ENCODE measurements around the gene TAS2R14. TPM values are rescaled to one million over a fixed set of nuclear protein-coding genes. Genes with fewer than 3 reads are reported as not detected.

The TAS2R14 gene, protein sequence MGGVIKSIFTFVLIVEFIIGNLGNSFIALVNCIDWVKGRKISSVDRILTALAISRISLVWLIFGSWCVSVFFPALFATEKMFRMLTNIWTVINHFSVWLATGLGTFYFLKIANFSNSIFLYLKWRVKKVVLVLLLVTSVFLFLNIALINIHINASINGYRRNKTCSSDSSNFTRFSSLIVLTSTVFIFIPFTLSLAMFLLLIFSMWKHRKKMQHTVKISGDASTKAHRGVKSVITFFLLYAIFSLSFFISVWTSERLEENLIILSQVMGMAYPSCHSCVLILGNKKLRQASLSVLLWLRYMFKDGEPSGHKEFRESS
- total RNA-seq (2014; rRNA removed; shearing (Covaris generic)): 1.3 and 2.9 TPM in 2 replicates

DNA sequence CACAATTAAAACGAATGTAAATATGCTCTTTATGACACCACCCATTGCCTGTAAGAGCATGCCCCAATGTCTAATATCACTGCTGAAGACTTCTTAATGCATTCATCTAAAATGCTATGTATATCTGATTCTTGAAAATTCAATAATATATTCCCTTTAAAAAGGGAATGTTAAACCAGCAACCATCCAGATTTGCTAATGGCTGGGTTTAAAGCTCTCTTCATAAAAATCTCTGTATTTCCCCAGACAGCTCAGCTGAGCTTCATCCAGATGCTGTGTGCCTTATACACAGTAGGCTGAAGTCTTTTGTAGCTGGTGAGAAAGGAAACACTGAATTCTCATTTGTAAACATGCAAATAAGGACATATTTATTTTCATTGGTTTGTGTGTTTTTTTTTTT is at the start of gene TAS2R14:
Gene TAS2R14, minus strand, starts transcription at position 101 of the 400 bp plus-strand sequence. Its CDS starts 56 bp downstream, at position 45.
- H3K27me3 ChIP-seq (replicated peaks): no peaks in the 10 kb centered on the region
- H3K36me3 ChIP-seq: no peaks in the 10 kb centered on the region
- peaks cover 4% of the 10 kb centered on the region; the same call in 1 of the 2 replicates for H3K4me1 ChIP-seq (replicated peaks)
- H3K9me3 ChIP-seq (replicated peaks): no peaks in the 10 kb centered on the region
- no peak within 1 kb of the TSS for H3K4me3 ChIP-seq
- no peak for DNase-seq (ENCODE audit: low read depth in 1 of 2, low spot score in 2 of 2)
- no peak within 1 kb of the TSS for H3K27ac ChIP-seq

DNA sequence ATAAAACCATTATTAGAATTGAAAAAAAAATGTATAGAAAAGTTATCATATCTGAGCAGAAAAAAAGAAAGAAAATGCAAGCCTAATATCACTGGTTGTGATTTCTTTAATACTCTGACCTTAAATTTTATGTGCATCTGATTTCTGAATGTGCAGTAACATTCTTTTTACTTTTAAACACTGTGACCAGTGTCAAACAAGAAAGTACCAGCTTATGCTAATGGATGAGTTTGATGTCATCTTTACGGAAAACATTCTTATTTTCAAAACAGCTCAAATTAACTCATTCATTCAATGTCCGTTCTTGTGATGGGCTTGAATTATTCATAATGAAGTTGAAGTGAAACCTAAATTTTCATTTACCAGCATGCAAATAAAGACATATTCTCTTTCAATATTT is 47.7 kb upstream of the TAS2R14 start, which contains the start of gene TAS2R50:
Gene TAS2R50, minus strand, starts transcription at position 101 of the 400 bp plus-strand sequence. Its CDS starts 52 bp downstream, at position 49.
- DNase-seq (ENCODE audit: low read depth in 1 of 2, low spot score in 2 of 2): no peak
- H3K36me3 ChIP-seq: no peaks in the 10 kb centered on the region
- no peak within 1 kb of the TSS for H3K4me3 ChIP-seq
- H3K27ac ChIP-seq: no peak within 1 kb of the TSS
- H3K27me3 ChIP-seq (replicated peaks): no peaks in the 10 kb centered on the region
- no peaks in the 10 kb centered on the region for H3K4me1 ChIP-seq (replicated peaks)
- H3K9me3 ChIP-seq (replicated peaks): peaks cover 3% of the 10 kb centered on the region; the same call in 1 of the 2 replicates

DNA sequence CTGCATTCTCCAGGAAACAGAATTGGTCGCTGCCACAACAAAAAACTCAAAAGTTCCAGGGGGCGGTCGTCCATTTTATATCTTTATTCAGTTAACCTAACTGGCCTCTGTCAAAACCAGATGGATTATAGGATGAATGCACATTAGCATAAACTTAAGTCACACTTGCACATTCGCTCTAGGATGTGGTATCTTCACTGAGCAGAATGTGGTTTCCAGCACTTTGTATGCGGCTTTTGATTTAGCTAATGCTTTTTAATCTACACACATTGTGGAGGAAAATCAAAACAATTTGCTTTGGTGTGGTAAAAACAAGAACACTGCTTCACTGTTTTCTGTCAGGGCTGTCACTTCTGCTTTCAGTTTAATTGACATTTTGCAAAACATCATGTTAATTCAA is 43.2 kb upstream of the TAS2R14 start:
- Histone ChIP-seq H3K27ac (no peak overlapping the region), H3K36me3 (no peaks in the 10 kb centered on the region), H3K4me3 (no peak overlapping the region), H3K27me3 (replicated peaks) (no peaks in the 10 kb centered on the region), H3K9me3 (replicated peaks) (no peaks in the 10 kb centered on the region), H3K4me1 (replicated peaks) (no peaks in the 10 kb centered on the region)
- DNase-seq (ENCODE audit: low read depth in 1 of 2, low spot score in 2 of 2): no peak

DNA sequence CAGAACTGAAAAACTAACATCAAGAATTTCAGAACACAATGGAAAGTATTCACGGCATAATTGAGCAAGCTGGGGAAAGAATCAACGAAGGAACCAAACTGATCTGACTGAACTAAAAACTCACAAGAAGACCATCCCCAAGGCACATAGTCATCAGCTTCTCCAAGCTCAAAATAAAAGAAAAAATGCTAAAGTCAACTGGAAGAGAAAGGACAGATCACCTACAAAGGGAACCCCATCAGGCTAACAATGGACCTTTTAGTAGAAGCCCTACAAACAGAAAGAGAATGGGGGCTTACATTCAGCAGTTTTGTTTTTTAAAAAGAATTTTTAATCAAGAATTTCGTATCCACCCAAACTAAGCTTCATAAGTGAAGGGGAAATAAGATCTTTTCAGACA is 35.9 kb upstream of the TAS2R14 start:
- no peak overlapping the region for H3K27ac ChIP-seq
- H3K9me3 ChIP-seq (replicated peaks): no peaks in the 10 kb centered on the region
- no peaks in the 10 kb centered on the region for H3K27me3 ChIP-seq (replicated peaks)
- no peak for DNase-seq (ENCODE audit: low read depth in 1 of 2, low spot score in 2 of 2)
- H3K4me3 ChIP-seq: no peak overlapping the region
- no peaks in the 10 kb centered on the region for H3K4me1 ChIP-seq (replicated peaks)
- peaks cover 3% of the 10 kb centered on the region; the same call in 1 of the 2 replicates for H3K36me3 ChIP-seq

DNA sequence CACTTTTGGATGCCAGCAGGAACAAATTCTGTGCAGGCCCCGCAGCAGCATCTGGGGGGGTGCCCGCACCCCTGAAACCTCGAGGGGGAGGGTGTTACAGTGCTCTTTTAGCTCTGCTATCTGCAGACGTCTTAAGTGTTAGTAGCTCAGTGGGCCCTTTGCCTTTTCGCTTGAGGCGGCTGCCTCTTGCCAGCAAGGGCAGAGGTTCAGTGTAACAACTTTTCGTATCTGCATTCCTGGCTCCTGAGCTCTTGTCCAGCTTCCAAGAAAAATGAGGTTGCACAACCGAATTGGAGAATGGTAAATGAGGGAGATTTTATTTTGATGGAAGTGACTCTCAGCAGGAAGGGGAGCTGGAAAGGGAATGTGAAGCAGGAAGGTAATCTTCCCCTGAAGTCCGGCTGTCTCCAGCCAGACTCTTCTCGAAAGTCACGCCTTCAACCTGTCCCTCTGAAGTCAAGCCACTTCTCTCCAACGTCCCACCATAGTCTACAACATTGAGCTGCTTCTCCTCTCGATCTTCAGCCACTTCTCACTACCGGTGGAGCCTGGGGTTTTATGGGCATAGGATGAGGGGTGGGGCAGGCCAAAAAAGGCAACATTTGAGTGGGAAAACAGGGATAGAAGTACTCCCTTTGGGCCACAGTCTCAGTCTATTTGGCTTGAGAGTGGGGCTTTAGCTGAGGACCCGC is 29.8 kb upstream of the TAS2R14 start:
- DNase-seq (ENCODE audit: low read depth in 1 of 2, low spot score in 2 of 2): no peak
- Histone ChIP-seq H3K4me1 (replicated peaks) (peaks cover 18% of the 10 kb centered on the region), H3K27ac (no peak overlapping the region), H3K27me3 (replicated peaks) (no peaks in the 10 kb centered on the region), H3K4me3 (no peak overlapping the region), H3K9me3 (replicated peaks) (no peaks in the 10 kb centered on the region), H3K36me3 (peaks cover 3% of the 10 kb centered on the region; the same call in 1 of the 2 replicates)

DNA sequence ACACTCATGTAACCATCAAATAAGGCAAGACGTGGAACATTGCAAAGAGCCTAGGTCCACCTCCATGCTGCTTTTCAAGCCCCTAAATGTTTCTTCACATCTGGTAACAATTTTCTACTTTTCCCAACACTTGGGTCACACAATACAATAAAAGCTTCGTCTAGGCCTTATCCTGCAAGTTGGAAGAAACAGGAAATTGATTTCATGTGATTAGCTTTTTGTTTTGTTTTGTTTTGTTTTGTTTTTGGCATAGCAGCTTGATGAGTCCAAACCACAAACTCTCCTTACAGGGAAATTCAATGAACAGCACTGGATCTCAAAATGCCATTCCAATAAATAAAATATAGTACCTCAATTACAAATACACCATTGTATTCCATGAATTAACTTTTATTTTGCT is 28.3 kb upstream of the TAS2R14 start:
- Histone ChIP-seq H3K27ac (peak overlapping the region; percentile 73), H3K9me3 (replicated peaks) (no peaks in the 10 kb centered on the region), H3K27me3 (replicated peaks) (no peaks in the 10 kb centered on the region), H3K36me3 (no peaks in the 10 kb centered on the region; the same call in 1 of the 2 replicates), H3K4me1 (replicated peaks) (peaks cover 18% of the 10 kb centered on the region), H3K4me3 (no peak overlapping the region)
- peak in 1 of 2 experiments; percentile 81 for DNase-seq (ENCODE audit: low read depth in 1 of 2, low spot score in 2 of 2)

DNA sequence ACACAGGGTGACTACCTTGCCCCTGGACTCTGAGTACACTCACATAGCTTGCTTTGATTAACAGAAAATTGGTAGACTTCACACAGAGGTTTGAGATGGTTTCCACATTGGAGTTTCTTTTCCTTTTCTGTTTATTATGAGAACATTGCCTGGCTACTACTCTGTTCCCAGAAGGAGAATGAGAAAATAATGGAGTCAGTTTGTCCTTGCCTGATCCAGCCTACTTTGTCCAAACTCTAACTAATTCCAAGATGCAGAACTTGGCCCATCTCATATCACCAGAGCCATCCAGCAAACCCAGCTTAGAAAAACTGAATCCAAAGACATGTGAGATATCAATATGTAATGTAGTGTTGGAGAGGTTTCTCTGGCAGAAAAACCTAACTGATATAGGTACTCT is 27.3 kb upstream of the TAS2R14 start:
- peaks cover 18% of the 10 kb centered on the region for H3K4me1 ChIP-seq (replicated peaks)
- H3K36me3 ChIP-seq: no peaks in the 10 kb centered on the region; the same call in 1 of the 2 replicates
- H3K4me3 ChIP-seq: no peak overlapping the region
- DNase-seq (ENCODE audit: low read depth in 1 of 2, low spot score in 2 of 2): no peak
- H3K27ac ChIP-seq: no peak overlapping the region; the same call in 1 of the 2 replicates
- H3K27me3 ChIP-seq (replicated peaks): no peaks in the 10 kb centered on the region
- no peaks in the 10 kb centered on the region for H3K9me3 ChIP-seq (replicated peaks)

DNA sequence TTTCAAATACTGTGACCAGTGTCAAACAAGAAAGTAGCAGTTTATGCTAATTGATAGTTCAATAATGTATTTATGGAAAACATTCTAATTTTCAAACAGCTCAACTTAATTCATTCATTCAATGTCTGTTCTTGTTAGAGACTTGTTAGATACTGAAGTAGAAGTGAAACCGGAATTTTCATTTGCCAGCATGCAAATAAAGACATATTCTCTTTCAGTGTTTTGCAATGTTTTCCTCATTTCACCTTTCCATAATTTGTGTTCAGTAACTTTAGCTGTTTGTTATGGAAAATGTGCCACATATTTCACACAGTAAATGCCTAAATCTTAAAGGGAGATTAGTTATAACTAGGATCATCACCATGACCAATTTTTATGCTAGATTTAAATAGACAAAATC is 26.4 kb upstream of the TAS2R14 start:
- H3K9me3 ChIP-seq (replicated peaks): no peaks in the 10 kb centered on the region
- H3K4me1 ChIP-seq (replicated peaks): peaks cover 18% of the 10 kb centered on the region
- H3K36me3 ChIP-seq: no peaks in the 10 kb centered on the region; the same call in 1 of the 2 replicates
- H3K27ac ChIP-seq: no peak overlapping the region
- H3K4me3 ChIP-seq: no peak overlapping the region
- DNase-seq (ENCODE audit: low read depth in 1 of 2, low spot score in 2 of 2): no peak
- H3K27me3 ChIP-seq (replicated peaks): no peaks in the 10 kb centered on the region

DNA sequence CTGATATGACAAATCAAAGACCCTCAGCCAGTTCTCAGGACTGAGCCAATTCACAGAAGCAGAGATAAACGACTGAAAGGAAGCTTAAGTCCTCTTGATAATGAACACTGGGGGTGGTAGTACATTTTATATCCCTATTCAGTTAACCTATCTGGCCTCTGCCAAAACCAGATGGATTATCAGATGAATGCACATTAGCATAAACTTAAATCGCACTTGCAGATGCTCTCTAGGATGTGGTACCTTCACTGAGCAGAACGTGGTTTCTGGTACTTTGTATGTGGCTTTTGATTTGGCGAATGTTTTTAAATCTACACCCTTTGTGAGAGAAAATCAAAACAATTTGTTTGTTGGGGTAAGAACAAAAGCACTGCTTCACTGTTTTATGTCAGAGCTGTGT is 21.1 kb upstream of the TAS2R14 start:
- H3K4me1 ChIP-seq (replicated peaks): no peaks in the 10 kb centered on the region; the same call in 1 of the 2 replicates
- H3K27ac ChIP-seq: no peak overlapping the region
- peaks cover 4% of the 10 kb centered on the region; the same call in 1 of the 2 replicates for H3K9me3 ChIP-seq (replicated peaks)
- no peak for DNase-seq (ENCODE audit: low read depth in 1 of 2, low spot score in 2 of 2)
- H3K36me3 ChIP-seq: no peaks in the 10 kb centered on the region
- H3K27me3 ChIP-seq (replicated peaks): no peaks in the 10 kb centered on the region
- H3K4me3 ChIP-seq: no peak overlapping the region

DNA sequence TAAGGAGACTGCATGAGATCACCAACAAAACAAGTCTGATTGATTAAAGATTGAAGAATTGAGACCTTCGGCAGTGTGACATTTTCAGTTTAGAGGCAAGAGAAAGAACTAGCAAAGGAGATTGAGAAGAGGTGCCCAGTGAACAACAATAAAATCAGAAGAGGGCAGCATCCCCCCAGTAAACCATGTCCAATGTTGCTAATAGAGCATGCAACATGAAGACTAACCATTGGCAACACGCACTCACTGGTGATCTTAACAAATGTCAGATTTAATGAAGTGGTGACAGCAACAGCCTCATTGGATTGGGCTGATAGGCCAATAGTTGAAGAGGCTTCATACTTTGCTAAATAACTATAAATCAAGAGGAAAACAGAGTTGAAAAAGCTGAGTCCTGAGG is 20.7 kb upstream of the TAS2R14 start:
- H3K9me3 ChIP-seq (replicated peaks): peaks cover 4% of the 10 kb centered on the region; the same call in 1 of the 2 replicates
- H3K27ac ChIP-seq: no peak overlapping the region
- no peaks in the 10 kb centered on the region for H3K4me1 ChIP-seq (replicated peaks)
- no peak overlapping the region for H3K4me3 ChIP-seq
- no peak for DNase-seq (ENCODE audit: low read depth in 1 of 2, low spot score in 2 of 2)
- H3K36me3 ChIP-seq: no peaks in the 10 kb centered on the region
- H3K27me3 ChIP-seq (replicated peaks): no peaks in the 10 kb centered on the region

DNA sequence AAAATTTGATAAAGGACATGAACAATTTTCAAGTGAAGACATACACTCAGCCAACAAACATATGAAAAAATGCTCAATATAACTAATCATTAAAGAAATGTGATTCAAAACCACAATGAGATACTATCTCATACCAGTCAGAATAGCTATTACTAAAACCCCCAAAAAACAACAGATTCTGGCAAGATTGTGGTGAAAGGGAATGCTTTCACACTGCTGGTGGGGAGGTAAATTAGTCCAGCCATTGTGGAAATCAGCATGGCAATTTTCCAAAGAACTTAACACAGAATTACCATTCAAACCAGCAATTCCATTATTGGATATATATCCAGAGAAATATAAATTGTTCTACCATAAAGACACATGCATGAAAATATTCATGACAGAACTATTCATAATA is 18.7 kb upstream of the TAS2R14 start:
- no peak overlapping the region for H3K4me3 ChIP-seq
- no peak overlapping the region for H3K27ac ChIP-seq
- no peaks in the 10 kb centered on the region for H3K4me1 ChIP-seq (replicated peaks)
- no peaks in the 10 kb centered on the region for H3K27me3 ChIP-seq (replicated peaks)
- no peak for DNase-seq (ENCODE audit: low read depth in 1 of 2, low spot score in 2 of 2)
- H3K9me3 ChIP-seq (replicated peaks): peaks cover 4% of the 10 kb centered on the region; the same call in 1 of the 2 replicates
- no peaks in the 10 kb centered on the region; the same call in 1 of the 2 replicates for H3K36me3 ChIP-seq

DNA sequence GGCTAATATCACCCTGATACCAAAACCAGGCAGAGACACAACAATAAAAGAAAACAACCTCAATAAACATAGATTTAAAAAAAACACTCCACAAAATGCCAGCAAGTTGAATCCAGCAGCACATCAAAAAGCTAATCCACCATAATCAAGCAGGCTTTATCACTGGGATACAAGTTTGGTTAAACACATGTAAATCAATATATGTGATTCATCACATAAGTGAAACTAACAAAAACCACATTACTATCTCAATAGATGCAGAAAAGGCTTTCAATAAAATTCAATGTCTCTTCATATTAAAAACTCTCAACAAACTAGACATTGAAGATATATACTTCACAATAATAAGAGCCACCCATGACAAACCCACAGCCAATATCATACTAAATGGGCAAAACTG is 17.0 kb upstream of the TAS2R14 start:
- H3K4me3 ChIP-seq: no peak overlapping the region
- H3K9me3 ChIP-seq (replicated peaks): peaks cover 4% of the 10 kb centered on the region; the same call in 1 of the 2 replicates
- H3K36me3 ChIP-seq: no peaks in the 10 kb centered on the region; the same call in 1 of the 2 replicates
- H3K27me3 ChIP-seq (replicated peaks): no peaks in the 10 kb centered on the region
- H3K4me1 ChIP-seq (replicated peaks): no peaks in the 10 kb centered on the region
- no peak overlapping the region for H3K27ac ChIP-seq
- no peak for DNase-seq (ENCODE audit: low read depth in 1 of 2, low spot score in 2 of 2)

DNA sequence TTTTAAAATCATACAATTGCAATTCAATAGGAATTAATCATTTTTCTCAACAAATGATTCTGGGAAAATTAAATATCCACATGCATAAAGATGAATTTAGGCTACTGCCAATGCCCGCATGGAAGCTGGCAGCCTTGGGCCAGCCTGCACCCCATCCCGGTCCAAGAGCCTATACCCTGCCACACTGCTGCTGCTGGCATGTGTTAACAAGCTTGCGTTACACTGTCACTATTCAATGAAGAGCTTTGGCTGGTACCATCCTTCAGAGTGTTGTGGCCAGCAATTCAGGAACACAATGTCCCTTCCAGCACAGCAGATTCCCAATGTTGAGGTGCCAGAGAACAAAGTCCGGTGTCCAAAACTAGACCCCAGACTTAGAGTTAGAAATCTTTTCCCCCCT is 13.6 kb upstream of the TAS2R14 start:
- Histone ChIP-seq H3K27me3 (replicated peaks) (no peaks in the 10 kb centered on the region), H3K4me3 (no peak overlapping the region), H3K4me1 (replicated peaks) (no peaks in the 10 kb centered on the region), H3K27ac (no peak overlapping the region), H3K9me3 (replicated peaks) (peaks cover 4% of the 10 kb centered on the region; the same call in 1 of the 2 replicates), H3K36me3 (no peaks in the 10 kb centered on the region; the same call in 1 of the 2 replicates)
- DNase-seq (ENCODE audit: low read depth in 1 of 2, low spot score in 2 of 2): no peak

DNA sequence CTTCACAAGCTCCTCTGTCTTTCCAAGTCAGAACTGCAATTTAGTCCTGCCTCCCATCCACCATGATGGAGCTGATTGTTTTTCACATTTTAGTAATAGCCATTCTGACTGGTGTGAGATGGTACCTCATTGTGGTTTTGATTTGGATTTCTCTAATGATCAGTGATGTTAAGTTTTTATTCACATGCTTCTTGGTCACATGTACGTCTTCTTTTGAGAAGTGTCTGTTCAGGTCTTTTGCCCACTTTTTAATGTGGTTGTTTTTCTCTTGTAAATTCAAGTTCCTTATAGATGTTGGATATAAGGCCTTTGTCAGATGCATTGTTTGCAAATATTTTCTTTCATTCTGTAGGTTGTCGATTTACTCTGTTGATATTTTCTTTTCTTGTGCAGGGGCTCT is 4.1 kb upstream of the TAS2R14 start:
- Histone ChIP-seq H3K4me3 (no peak overlapping the region), H3K36me3 (no peaks in the 10 kb centered on the region), H3K27me3 (replicated peaks) (no peaks in the 10 kb centered on the region), H3K9me3 (replicated peaks) (no peaks in the 10 kb centered on the region), H3K4me1 (replicated peaks) (peaks cover 4% of the 10 kb centered on the region; the same call in 1 of the 2 replicates), H3K27ac (no peak overlapping the region)
- no peak for DNase-seq (ENCODE audit: low read depth in 1 of 2, low spot score in 2 of 2)
